Hematopoietic multipotent progenitor cell treated with erythropoietin and hydrocortisone succinate and interleukin-3 and kit ligand, for 17 days (in vitro differentiated cells): Measurements from ENCODE around the gene PDE4B.

ENCODE experiments used
- DNase-seq: peaks from one replicate; pipeline ENCODE4 v3.0.0-alpha.2; 2015; ENCODE audit warnings: low spot score

Gene PDE4B

GRCh38 chr1:65882076-65882475 lies 89.4 kb downstream of the PDE4B start:
- DNase-seq, result no peak

- no peak for DNase-seq
These were observed 96.7 kb downstream of the PDE4B start for GRCh38 chr1:65889441-65889840.

GRCh38 chr1:65890201-65890843 lies 97.6 kb downstream of the PDE4B start:
- DNase-seq, result no peak

GRCh38 chr1:65894738-65895605 lies 102.3 kb downstream of the PDE4B start:
- DNase-seq, result no peak

GRCh38 chr1:65896721-65897120 lies 104.0 kb downstream of the PDE4B start:
- DNase-seq, result no peak

- no peak for DNase-seq
These were observed 104.8 kb downstream of the PDE4B start for GRCh38 chr1:65897485-65897884.

GRCh38 chr1:65904681-65905083 lies 112.0 kb downstream of the PDE4B start:
- DNase-seq, result no peak

- DNase-seq, result no peak
These were observed 117.7 kb downstream of the PDE4B start for GRCh38 chr1:65910432-65910831.

GRCh38 chr1:65911679-65912078 lies 119.0 kb downstream of the PDE4B start:
- DNase-seq, result no peak

- no peak for DNase-seq
These were observed 125.9 kb downstream of the PDE4B start for GRCh38 chr1:65918564-65918963.

GRCh38 chr1:65921446-65921845 lies 128.8 kb downstream of the PDE4B start:
- no peak for DNase-seq

- DNase-seq, result no peak
These were observed 131.8 kb downstream of the PDE4B start for GRCh38 chr1:65924471-65924870.

GRCh38 chr1:65938506-65938905 lies 145.8 kb downstream of the PDE4B start:
- no peak for DNase-seq

- no peak for DNase-seq
These were observed 146.5 kb downstream of the PDE4B start for GRCh38 chr1:65939191-65939590.

- DNase-seq, result no peak
These were observed 146.9 kb downstream of the PDE4B start for GRCh38 chr1:65939636-65940035.

- DNase-seq, result no peak
These were observed 147.4 kb downstream of the PDE4B start for GRCh38 chr1:65940126-65940525.

GRCh38 chr1:65942476-65942875 lies 149.8 kb downstream of the PDE4B start:
- DNase-seq, result no peak

GRCh38 chr1:65946376-65946775 lies 153.7 kb downstream of the PDE4B start:
- DNase-seq, result no peak

- DNase-seq, result no peak
These were observed 154.3 kb downstream of the PDE4B start for GRCh38 chr1:65946960-65947359.

- DNase-seq, result no peak
These were observed 156.0 kb downstream of the PDE4B start for GRCh38 chr1:65948609-65949229.

GRCh38 chr1:65949230-65949626 lies 156.5 kb downstream of the PDE4B start:
- DNase-seq, result no peak

GRCh38 chr1:65949933-65950332 lies 157.2 kb downstream of the PDE4B start:
- DNase-seq, result no peak

- no peak for DNase-seq
These were observed 160.0 kb downstream of the PDE4B start for GRCh38 chr1:65952696-65953095.
